Suprapubic skin (tissue), 3 donors: ENCODE measurements around the gene AHI1.

Experiments used
- POLR2A ChIP-seq, 2 donors: fragments of 450-650 bp; IDR thresholded peaks; one replicate each; pipeline ENCODE4 v1.6.1; 2017; ENCODE audit warnings: antibody characterized with exemption in 2 of 2, mild to moderate bottlenecking in 2 of 2, moderate library complexity in 2 of 2
- TF ChIP-seq, protein P1 (sequence below), 2 donors: fragments of 200-600 bp in 1 of 2; fragments of 450-650 bp in 1 of 2; sonication (generic) in 1 of 2; IDR thresholded peaks; one replicate each; pipeline ENCODE4 v1.5.1; 2016 to 2019; ENCODE audit warnings: antibody characterized with exemption in 2 of 2, mild to moderate bottlenecking in 1 of 2, moderate library complexity in 1 of 2

DNA sequence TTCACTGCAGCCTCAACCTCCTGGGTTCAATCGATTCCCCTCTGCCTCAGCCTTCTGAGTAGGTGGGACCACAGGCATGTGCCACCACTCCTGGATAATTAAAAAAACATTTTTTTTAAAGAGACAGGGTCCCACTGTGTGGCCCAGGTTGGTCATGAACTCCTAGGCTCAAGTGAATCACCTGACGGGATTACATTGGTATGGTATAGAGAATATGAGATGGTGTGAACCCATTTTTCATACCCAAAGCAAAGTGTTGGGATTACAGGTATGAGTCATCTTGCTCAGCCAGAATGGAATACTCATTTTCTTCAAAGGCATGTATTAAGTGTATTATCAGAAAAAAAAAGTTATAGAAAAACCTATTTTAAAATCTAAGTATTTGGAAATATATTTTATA is 114.2 kb downstream of the AHI1 start:
- TF ChIP-seq, protein P1, sequence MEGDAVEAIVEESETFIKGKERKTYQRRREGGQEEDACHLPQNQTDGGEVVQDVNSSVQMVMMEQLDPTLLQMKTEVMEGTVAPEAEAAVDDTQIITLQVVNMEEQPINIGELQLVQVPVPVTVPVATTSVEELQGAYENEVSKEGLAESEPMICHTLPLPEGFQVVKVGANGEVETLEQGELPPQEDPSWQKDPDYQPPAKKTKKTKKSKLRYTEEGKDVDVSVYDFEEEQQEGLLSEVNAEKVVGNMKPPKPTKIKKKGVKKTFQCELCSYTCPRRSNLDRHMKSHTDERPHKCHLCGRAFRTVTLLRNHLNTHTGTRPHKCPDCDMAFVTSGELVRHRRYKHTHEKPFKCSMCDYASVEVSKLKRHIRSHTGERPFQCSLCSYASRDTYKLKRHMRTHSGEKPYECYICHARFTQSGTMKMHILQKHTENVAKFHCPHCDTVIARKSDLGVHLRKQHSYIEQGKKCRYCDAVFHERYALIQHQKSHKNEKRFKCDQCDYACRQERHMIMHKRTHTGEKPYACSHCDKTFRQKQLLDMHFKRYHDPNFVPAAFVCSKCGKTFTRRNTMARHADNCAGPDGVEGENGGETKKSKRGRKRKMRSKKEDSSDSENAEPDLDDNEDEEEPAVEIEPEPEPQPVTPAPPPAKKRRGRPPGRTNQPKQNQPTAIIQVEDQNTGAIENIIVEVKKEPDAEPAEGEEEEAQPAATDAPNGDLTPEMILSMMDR (IDR thresholded peaks at IDR 0.05): no peak
- TF ChIP-seq POLR2A (IDR thresholded peaks at IDR 0.05): no peak
